ENCODE results near the gene LIX1L. TPM values are rescaled to one million over a fixed set of nuclear protein-coding genes. Genes with fewer than 3 reads are reported as not detected.

LIX1L gene
- total and polyA plus RNA-seq, 2 donors (not counting 1 experiment from before 2014, with no cell fraction given) = 14.4 to 31.7 TPM

- intact Hi-C loops (cut with micrococcal nuclease) = no loop called here
Observed at GRCh38 chr1:145978471-145978853, 20.6 kb upstream of the LIX1L start.

More at GRCh38 chr1:145978471-145978853, 20.6 kb upstream of the LIX1L start:
- Histone ChIP-seq H3K9ac (ENCODE audit: low read length) (peak overlapping the region; percentile 59), H3K4me3 (ENCODE audit: control extremely low read depth in 1 of 5, extremely low read depth in 1 of 5, insufficient read depth in 1 of 5, low read depth in 2 of 5, low read length in 4 of 5) (peak overlapping the region in 1 of 5 experiments; percentile 52), H3K27me3 (replicated peaks in 1 of 4; ENCODE audit: control extremely low read depth in 1 of 4, control insufficient read depth in 3 of 4, insufficient read depth in 4 of 4, low read length in 3 of 4) (no peaks in the 10 kb centered on the region), H4K20me1 (ENCODE audit: control insufficient read depth, insufficient read depth, low read length, poor library complexity, severe bottlenecking) (no peaks in the 10 kb centered on the region), H3K79me2 (ENCODE audit: control insufficient read depth, insufficient read depth, low read length) (peaks cover 40% of the 10 kb centered on the region), H3K4me1 (ENCODE audit: control insufficient read depth in 2 of 2, insufficient read depth in 2 of 2, low read length in 2 of 2) (peaks cover 64 to 65% of the 10 kb centered on the region in 2 donors), H3K9me3 (ENCODE audit: control extremely low read depth in 1 of 3, control insufficient read depth in 2 of 3, insufficient read depth in 1 of 3, low read length in 2 of 3) (no peaks in the 10 kb centered on the region), H2AFZ (ENCODE audit: insufficient read depth, low read depth, low read length, poor library complexity, severe bottlenecking) (peak overlapping the region; percentile 50), H3K4me2 (replicated peaks; ENCODE audit: low read depth, low read length, poor library complexity, severe bottlenecking) (peak overlapping the region; percentile 75), H3K36me3 (replicated peaks in 1 of 2; ENCODE audit: control extremely low read depth in 1 of 2, control insufficient read depth in 1 of 2, extremely low read depth in 1 of 2, insufficient read depth in 2 of 2, low read length in 1 of 2) (peaks cover 0 to 7% of the 10 kb centered on the region in 2 experiments), H3K27ac (ENCODE audit: low read length in 2 of 2) (peak overlapping the region; percentile 96 to 97)
- Mint-ChIP-seq H3K4me3 (no peak overlapping the region), H3K4me1 (peaks cover 24% of the 10 kb centered on the region), H3K27me3 (no peaks in the 10 kb centered on the region), H3K9me3 (ENCODE audit: insufficient read depth) (no peaks in the 10 kb centered on the region), H3K27ac (no peak overlapping the region)
- no peak for ATAC-seq (ENCODE audit: low read depth)
- DNase-seq = no peak
- TF ChIP-seq EZH2 (IDR thresholded peaks at IDR 0.05; ENCODE audit: borderline replicate concordance, insufficient read depth, low read depth, low read length, poor library complexity, severe bottlenecking) = no peak
- TF ChIP-seq CTCF (IDR thresholded peaks at IDR 0.05) = no peak
- ChIA-PET POLR2A (interaction anchor here (0.6 to 4.7 kb wide), 12 partner anchors 15 to 120 kb away, joined by 3 to 131 read pairs (median 9); partner anchors contain the start of genes ANKRD34A, PEX11B, POLR3GL and RBM8A), CTCF (interaction anchor here (1.5 to 9.5 kb wide), 14 partner anchors 9 to 132 kb away, joined by 4 to 361 read pairs (median 32); partner anchors contain the start of genes ANKRD34A, HJV, LIX1L and NUDT17)
